ENCODE results near the gene ARL1.
"Not testable (repeated sequence)": the region's sequence is repeated elsewhere in the genome, so short reads cannot be mapped to it uniquely, and the experiment has no call there.

ARL1 gene

DNA sequence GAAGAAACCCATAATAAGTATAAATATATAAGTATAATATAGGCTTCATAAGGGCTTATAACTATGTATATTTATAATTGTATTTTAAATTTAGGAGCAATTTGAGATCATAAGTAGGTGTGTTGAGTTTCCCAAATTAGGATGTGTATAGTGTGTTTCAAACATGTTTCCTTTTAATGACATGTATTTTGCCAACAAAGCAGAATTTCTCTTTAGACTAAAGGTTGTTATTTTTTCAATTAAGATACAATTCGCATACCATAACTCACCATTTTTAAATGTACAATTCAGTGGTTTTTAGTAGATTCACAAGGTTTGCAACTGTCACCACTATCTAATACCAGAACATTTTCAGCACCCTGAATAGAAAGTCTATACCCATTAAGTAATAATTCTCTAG is 7.7 kb upstream of the ARL1 start:
- Histone ChIP-seq H3K27ac (replicated peaks) (no peak overlapping the region), H3K27me3 (ENCODE audit: insufficient read depth, poor library complexity, severe bottlenecking) (no peaks in the 10 kb centered on the region), H3K4me3 (replicated peaks; ENCODE audit: insufficient read depth, low read length) (no peak overlapping the region)
- no peak for DNase-seq (ENCODE audit: low read depth in 1 of 2, low spot score in 1 of 2)
- TF ChIP-seq, protein P1, sequence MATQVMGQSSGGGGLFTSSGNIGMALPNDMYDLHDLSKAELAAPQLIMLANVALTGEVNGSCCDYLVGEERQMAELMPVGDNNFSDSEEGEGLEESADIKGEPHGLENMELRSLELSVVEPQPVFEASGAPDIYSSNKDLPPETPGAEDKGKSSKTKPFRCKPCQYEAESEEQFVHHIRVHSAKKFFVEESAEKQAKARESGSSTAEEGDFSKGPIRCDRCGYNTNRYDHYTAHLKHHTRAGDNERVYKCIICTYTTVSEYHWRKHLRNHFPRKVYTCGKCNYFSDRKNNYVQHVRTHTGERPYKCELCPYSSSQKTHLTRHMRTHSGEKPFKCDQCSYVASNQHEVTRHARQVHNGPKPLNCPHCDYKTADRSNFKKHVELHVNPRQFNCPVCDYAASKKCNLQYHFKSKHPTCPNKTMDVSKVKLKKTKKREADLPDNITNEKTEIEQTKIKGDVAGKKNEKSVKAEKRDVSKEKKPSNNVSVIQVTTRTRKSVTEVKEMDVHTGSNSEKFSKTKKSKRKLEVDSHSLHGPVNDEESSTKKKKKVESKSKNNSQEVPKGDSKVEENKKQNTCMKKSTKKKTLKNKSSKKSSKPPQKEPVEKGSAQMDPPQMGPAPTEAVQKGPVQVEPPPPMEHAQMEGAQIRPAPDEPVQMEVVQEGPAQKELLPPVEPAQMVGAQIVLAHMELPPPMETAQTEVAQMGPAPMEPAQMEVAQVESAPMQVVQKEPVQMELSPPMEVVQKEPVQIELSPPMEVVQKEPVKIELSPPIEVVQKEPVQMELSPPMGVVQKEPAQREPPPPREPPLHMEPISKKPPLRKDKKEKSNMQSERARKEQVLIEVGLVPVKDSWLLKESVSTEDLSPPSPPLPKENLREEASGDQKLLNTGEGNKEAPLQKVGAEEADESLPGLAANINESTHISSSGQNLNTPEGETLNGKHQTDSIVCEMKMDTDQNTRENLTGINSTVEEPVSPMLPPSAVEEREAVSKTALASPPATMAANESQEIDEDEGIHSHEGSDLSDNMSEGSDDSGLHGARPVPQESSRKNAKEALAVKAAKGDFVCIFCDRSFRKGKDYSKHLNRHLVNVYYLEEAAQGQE (IDR thresholded peaks at IDR 0.05; ENCODE audit: insufficient replicate concordance, low read depth) = no peak
- TF ChIP-seq SPI1 (IDR thresholded peaks at IDR 0.05; ENCODE audit: borderline replicate concordance, low read depth) = no peak
- TF ChIP-seq GABPA (IDR thresholded peaks at IDR 0.05; ENCODE audit: low read depth) = no peak
- TF ChIP-seq, protein P2, sequence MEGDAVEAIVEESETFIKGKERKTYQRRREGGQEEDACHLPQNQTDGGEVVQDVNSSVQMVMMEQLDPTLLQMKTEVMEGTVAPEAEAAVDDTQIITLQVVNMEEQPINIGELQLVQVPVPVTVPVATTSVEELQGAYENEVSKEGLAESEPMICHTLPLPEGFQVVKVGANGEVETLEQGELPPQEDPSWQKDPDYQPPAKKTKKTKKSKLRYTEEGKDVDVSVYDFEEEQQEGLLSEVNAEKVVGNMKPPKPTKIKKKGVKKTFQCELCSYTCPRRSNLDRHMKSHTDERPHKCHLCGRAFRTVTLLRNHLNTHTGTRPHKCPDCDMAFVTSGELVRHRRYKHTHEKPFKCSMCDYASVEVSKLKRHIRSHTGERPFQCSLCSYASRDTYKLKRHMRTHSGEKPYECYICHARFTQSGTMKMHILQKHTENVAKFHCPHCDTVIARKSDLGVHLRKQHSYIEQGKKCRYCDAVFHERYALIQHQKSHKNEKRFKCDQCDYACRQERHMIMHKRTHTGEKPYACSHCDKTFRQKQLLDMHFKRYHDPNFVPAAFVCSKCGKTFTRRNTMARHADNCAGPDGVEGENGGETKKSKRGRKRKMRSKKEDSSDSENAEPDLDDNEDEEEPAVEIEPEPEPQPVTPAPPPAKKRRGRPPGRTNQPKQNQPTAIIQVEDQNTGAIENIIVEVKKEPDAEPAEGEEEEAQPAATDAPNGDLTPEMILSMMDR (IDR thresholded peaks at IDR 0.05; ENCODE audit: insufficient read depth, low read length) = no peak
- no peak for TF ChIP-seq POLR2AphosphoS5 (IDR thresholded peaks at IDR 0.05; ENCODE audit: low read depth)

DNA sequence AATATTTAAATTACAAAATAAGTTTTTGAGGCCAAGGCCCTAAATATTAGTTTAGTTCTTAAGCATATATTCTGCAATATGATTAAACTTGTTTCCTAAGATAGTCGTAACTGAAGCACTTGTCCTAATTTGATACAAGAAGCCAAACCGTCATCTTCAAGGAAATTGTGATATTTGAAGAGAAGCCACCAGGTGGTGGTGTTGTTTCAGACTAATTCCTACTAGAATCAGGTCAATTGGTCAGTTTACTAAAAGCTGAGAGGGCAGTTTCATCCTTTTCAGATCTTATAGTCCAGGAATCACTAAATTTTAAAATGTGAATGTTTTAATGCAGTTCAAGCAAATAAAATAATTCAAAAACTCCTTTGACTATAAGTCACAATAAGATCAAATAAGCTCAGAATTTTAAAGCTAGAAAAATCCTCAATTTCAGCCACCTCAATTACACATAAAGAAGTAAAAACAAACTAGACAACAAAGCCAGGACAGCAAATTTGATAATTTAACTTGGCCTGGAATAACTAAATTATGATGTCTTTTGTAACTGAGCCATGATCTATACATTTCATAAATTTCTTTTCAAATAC is 7.1 kb upstream of the ARL1 start:
- TF ChIP-seq SPI1 (IDR thresholded peaks at IDR 0.05; ENCODE audit: borderline replicate concordance, low read depth) (no peak), POLR2AphosphoS5 (IDR thresholded peaks at IDR 0.05; ENCODE audit: low read depth) (no peak), GABPA (IDR thresholded peaks at IDR 0.05; ENCODE audit: low read depth) (no peak)
- TF ChIP-seq, protein P2 (IDR thresholded peaks at IDR 0.05; ENCODE audit: insufficient read depth, low read length) = no peak
- TF ChIP-seq, protein P1 (IDR thresholded peaks at IDR 0.05; ENCODE audit: insufficient replicate concordance, low read depth) = no peak
- no peak overlapping the region for H3K27ac ChIP-seq (replicated peaks)
- H3K4me3 ChIP-seq (replicated peaks; ENCODE audit: insufficient read depth, low read length) = no peak overlapping the region
- H3K27me3 ChIP-seq (ENCODE audit: insufficient read depth, poor library complexity, severe bottlenecking) = no peaks in the 10 kb centered on the region
- DNase-seq (ENCODE audit: low read depth in 1 of 2, low spot score in 1 of 2) = peak; percentile 8 to 45

DNA sequence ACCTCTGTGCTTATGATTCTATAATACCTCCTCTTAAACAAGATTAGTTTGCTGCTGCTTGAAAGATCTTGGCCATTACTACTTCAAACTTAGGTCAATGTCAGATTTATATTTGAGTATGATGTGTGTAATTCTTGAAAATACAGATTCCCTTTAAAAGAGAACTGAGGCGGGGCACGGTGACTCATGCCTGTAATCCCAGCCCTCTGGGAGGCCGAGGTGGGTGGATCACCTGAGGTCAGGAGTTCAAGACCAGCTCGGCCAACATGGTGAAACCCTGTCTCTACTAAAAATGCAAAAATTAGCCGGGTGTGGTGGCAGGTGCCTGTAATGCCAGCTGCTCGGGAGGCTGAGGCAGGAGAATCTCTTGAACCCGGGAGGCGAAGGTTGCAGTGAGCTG is 2.6 kb upstream of the ARL1 start:
- H3K27ac ChIP-seq (replicated peaks); H3K4me3 ChIP-seq (replicated peaks; ENCODE audit: insufficient read depth, low read length); H3K27me3 ChIP-seq (ENCODE audit: insufficient read depth, poor library complexity, severe bottlenecking); DNase-seq (ENCODE audit: low read depth in 1 of 2, low spot score in 1 of 2): not testable (repeated sequence)

DNA sequence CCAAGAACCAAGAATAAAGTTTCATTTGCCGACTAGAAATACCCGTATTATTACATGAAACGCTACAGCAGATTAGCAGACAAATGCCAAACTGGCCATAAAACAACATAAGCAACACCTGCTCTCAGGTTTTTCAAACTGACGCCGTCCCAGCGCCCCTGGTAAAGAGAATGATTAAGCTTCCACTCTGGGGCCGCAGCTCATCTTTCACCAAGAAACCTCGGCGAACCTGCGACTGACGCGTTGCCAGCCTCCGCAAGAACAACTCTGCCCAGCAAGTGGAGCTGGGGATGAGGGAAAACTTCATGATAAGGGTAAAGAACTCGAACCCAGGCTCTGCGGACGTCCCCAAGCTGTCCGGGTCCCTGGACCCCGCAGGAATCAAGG is 530 bp downstream of the ARL1 start:
- no peaks in the 10 kb centered on the region for H3K27me3 ChIP-seq (ENCODE audit: insufficient read depth, poor library complexity, severe bottlenecking)
- peak overlapping the region; percentile 78 for H3K4me3 ChIP-seq (replicated peaks; ENCODE audit: insufficient read depth, low read length)
- no peak for DNase-seq (ENCODE audit: low read depth in 1 of 2, low spot score in 1 of 2)
- TF ChIP-seq, protein P2 (IDR thresholded peaks at IDR 0.05; ENCODE audit: insufficient read depth, low read length) = no peak
- no peak for TF ChIP-seq GABPA (IDR thresholded peaks at IDR 0.05; ENCODE audit: low read depth)
- TF ChIP-seq, protein P1 (IDR thresholded peaks at IDR 0.05; ENCODE audit: insufficient replicate concordance, low read depth) = no peak
- no peak for TF ChIP-seq SPI1 (IDR thresholded peaks at IDR 0.05; ENCODE audit: borderline replicate concordance, low read depth)
- no peak for TF ChIP-seq POLR2AphosphoS5 (IDR thresholded peaks at IDR 0.05; ENCODE audit: low read depth)
- H3K27ac ChIP-seq (replicated peaks) = peak overlapping the region; percentile 100

DNA sequence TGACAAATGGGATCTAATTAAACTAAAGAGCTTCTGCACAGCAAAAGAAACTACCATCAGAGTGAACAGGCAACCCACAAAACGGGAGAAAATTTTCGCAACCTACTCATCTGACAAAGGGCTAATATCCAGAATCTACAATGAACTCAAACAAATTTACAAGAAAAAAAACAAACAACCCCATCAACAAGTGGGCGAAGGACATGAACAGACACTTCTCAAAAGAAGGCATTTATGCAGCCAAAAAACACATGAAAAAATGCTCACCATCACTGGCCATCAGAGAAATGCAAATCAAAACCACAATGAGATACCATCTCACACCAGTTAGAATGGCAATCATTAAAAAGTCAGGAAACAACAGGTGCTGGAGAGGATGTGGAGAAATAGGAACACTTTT is 16.4 kb downstream of the ARL1 start:
- not testable (repeated sequence) for DNase-seq (ENCODE audit: low read depth in 1 of 2, low spot score in 1 of 2); H3K27ac ChIP-seq (replicated peaks); H3K27me3 ChIP-seq (ENCODE audit: insufficient read depth, poor library complexity, severe bottlenecking); H3K4me3 ChIP-seq (replicated peaks; ENCODE audit: insufficient read depth, low read length)

All from HL-60 (cell line).